Renal pelvis (tissue), 4 donors: Measurements from ENCODE around the gene NPAS2. TPM values are rescaled to one million over a fixed set of nuclear protein-coding genes. Genes with fewer than 3 reads are reported as not detected.

ENCODE experiments used
- DNase-seq: peaks from one replicate; pipeline ENCODE4 v3.0.0-alpha.2; 2013
- polyA plus RNA-seq, 3 donors: library from polyadenylated mRNA; unstranded; fragments of 120-200 nt; gene quantifications; one replicate each; pipeline ENCODE4 v1.2.1, GENCODE V29; 2013; ENCODE audit not compliant: insufficient read length in 3 of 3

NPAS2 gene
- polyA plus RNA-seq, 3 donors = 13.0 to 19.3 (median 14.7) TPM

DNA sequence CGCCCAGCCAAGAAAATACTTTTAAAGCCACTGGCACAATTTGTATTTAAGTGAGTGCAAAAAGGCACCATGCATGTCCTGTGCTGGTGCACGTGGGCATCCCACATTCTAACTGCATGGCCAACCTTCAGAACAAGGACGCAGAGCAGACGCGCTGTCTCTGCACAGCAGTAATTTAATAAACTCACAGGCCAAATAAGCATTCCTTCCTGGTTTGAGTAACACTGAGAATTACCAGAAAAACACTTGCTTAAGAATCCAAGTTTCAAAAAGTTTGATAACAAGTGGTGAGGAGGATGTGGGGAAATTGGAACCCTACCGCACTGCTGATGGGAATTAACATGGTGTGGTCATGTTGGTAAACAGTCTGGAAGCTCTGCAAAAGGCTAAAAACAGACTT lies 220.8 kb downstream of the NPAS2 start:
- DNase-seq = no peak

DNA sequence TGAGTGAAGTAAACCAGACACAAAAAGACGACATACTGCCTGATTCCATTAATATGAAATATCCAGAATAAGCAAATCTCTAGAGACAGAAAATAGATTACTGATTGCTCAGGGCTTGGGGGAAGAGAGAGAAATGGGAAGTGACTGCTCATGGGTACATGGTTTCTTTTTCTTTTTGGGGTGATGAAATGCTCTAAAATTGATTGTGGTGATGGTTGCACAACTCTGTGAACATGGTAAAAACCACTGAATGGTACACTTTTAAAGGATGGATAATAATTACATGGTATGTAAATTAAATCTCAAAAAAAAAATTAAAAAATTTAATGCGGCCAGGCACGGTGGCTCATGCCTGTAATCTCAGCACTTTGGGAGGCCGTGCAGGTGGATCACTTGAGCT lies 221.5 kb downstream of the NPAS2 start:
- no peak for DNase-seq

DNA sequence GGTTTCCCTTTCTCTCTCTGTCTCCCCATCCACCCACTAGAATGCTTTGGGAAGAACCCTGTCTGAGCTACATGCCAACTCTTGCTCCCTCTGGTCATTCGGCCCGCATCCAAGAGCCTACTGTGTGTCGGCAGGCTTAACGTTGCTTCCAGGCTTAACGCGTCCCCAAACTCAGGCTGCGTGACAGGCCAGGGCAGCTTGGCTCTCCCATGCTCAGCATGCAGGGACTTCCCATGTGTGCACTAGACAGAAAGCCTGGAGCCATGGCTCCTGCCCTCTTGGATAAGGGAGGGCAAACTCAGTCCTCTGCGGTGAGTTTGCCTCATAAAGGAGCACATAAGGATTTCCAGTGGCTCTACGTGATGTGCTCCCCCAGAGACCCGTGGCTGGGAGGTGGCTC lies 225.4 kb downstream of the NPAS2 start:
- DNase-seq = no peak

Other genes starting within 250 kb of the NPAS2 start
- gene RPL31, start 182.2 kb downstream of the NPAS2 start, polyA plus RNA-seq = 1,000 to 10,000 TPM; 2,438 to 2,978 (median 2,800) TPM